ENCODE measurements around the gene ITPA.

The ITPA gene

GRCh38 chr20:3209257-3209945 lies at the start of gene ITPA:
ITPA (plus strand) TSS chr20:3209498; CDS start chr20:3209552, 54 bp downstream.
- DNase-seq, result peak; percentile 60

GRCh38 chr20:3160418-3160817 lies 48.9 kb upstream of the ITPA start:
- no peak for DNase-seq

DNA sequence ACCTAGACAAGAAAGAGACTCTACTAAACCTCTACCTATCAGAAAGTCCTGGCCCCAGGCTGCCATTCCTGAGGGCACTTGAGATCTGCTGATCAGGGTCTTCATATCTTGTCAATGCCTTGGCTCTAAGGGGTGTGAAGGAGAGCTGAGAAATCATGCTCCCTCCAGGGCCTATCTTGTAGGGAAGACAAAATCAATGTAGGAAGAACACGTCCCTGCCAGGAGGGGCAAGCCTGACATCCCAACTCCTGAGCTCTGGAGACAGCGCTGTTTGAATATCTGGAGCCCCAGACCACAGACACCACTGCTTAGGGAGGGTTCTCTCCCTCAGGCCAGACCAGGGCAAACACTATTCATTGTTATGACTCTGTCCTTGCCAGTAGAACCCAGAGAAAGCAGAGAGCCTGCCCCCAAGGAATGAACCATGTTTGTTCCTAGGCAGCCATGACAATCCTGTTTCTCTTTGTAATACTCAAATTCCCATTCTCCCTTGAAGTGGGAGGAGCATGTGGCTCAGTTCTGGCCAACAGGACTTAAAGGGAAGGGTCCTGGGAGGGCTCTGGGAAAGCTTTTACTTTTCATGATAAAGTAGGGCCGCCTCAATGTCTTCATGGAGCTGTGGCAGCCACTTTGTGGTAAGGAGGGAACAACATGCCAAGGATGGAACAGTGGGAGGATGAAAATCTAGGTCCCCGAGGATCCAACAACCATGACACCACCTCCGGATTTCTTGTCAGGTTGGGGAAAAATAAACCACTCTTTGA lies 47.8 kb upstream of the ITPA start:
- DNase-seq, result no peak

DNA sequence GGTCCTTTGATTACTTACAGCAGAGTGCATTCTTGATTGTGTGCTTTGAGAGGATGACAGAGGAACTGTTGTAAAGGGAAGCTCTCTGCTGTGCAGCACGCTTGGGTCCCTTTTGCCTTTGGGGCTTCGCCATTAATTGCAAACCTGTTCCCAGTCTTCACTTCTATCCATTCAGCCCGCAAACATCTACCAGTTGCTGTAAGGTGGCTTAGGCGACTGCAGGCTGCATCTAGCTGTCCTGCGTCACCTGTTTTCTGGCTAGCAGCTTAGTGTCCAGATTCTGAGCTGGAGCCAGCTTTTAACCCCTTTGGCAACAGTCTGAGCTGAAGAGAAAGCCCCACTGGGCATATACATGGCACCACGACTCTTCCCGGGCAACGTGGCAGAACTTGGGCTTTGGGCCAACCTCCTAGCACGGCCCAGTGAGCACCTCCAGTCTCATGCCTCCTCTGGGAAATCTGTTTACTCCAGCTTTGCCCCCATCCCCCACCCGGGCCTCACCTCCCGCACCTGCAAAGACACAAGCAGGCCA lies 47.2 kb upstream of the ITPA start:
- DNase-seq, result no peak

GRCh38 chr20:3163099-3164042 lies 45.9 kb upstream of the ITPA start:
- no peak for DNase-seq

GRCh38 chr20:3164043-3164762 lies 45.1 kb upstream of the ITPA start:
- no peak for DNase-seq

- no peak for DNase-seq
Measured at GRCh38 chr20:3164763-3165410, 44.4 kb upstream of the ITPA start.

- no peak for DNase-seq
Measured at GRCh38 chr20:3165473-3166337, 43.6 kb upstream of the ITPA start.

- DNase-seq, result no peak
Measured at GRCh38 chr20:3166338-3166912, 42.9 kb upstream of the ITPA start.

DNA sequence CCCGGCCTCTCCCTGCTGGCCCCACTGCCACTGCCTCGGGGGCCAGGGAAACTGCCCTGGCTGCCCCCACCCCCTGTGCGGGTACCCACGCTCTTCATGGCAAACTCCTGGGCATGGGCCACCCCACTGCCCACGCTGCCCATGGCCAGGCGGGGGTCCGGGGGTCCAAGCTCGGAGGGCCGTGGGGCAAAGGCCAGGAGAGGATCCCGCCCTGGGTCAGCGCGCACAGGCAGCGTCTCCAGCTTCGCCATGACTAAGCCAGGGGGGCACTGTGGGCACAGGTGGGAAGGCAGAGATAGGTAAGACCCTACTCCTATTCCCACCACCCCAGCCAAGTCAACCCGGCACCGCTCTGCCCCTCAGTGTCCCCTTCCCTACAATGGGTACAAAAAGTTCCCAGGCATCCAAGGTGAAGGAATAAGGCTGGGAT lies 42.4 kb upstream of the ITPA start:
- DNase-seq, result no peak

- DNase-seq, result no peak
Measured at GRCh38 chr20:3167738-3168078, 41.6 kb upstream of the ITPA start.

DNA sequence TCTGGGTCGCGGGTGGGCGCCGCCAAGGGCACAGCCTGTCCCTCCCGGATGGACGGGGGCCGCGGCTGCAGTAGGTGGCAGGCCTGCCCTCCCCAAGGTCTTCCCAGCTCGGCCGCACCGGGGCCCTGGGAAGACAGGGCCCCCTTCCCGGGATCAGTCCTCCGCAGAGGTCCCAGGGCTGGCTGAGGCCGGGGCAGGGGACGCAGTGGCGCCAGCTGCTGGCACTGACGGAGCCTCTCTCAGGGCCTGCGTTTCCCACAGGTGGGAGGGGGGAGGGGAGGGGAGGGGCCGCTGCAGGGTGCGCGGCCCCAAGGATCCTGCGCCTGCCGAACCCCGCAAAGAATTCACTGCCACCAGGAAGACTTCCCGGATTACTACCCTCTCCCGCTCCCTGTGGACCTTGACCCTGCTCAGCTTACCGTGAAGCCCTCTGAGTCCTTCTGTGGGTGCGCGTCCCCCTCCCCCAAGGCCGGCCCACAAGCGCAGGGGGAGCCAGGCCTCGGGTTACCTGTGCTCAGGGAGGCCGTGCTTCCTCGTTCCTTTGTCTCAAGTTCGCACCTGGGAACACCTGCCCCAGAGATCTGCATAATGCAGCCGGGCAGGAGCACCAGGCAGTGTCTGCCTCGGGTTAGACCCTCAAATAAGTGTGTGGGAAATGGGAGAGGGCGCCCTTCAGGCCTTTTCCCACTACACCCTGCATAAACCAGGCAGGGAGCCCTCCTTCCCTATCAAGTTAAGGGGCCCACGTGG lies 41.0 kb upstream of the ITPA start:
- no peak for DNase-seq

- DNase-seq, result no peak
Measured at GRCh38 chr20:3168829-3169590, 40.3 kb upstream of the ITPA start.

DNA sequence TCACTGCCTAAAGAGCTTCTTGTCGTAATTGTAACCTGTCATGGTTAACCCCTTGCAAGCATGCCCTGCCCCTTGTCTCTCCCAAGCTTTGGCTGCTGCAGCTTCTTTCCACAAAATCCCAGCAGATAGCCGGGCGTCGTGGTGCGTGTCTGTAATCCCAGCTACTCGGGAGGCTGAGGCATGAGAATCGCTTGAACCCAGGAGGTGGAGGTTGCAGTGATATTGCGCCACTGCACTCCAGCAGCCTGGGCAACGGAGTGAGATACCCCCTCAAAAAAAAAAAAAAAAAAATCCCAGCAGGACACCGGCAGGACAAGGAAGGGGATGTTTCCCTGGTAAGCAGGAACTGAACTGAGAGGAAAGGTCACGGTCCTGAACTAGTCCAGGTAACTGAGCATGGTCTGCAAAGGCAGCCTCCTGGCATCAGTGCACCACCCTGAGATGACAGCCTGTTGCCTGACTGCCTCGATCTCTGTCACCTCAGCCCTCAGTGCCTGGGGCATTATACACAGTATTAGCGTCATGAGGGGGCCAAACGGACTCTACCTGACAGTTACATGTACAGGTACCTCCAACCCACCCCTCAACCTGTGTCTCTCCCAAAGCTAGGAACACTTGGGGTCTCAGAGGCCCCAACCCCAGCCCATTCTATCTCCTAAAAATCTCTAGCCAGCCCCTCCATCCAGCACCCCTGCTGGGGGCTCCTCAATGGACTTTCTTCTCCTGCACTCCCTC lies 37.7 kb upstream of the ITPA start:
- DNase-seq, result no peak

- DNase-seq, result no peak
Measured at GRCh38 chr20:3172126-3172932, 37.0 kb upstream of the ITPA start.

- peak; percentile 91 for DNase-seq
Measured at GRCh38 chr20:3172933-3173609, 36.2 kb upstream of the ITPA start, which contains the start of gene LZTS3. LZTS3 (minus strand) TSS chr20:3173549; CDS start chr20:3167163, 6,386 bp downstream.

Measured in activated CD8-positive, alpha-beta memory T cell treated with anti-CD3 and anti-CD28 coated beads, Interleukin-2, amount 50 U/mL, for 4 hours (primary cell).